Umbilical cord (tissue), 2 donors: ENCODE results near the gene CD4. TPM values are rescaled to one million over a fixed set of nuclear protein-coding genes. Genes with fewer than 3 reads are reported as not detected.
"Not testable (repeated sequence)": the region's sequence is repeated elsewhere in the genome, so short reads cannot be mapped to it uniquely, and the experiment has no call there.

Experiments used
- DNase-seq: peaks from one replicate; pipeline ENCODE4 v3.0.0-alpha.2; 2015; ENCODE audit warnings: low spot score
- total RNA-seq: library from RNA; depleted of rRNA; stranded (reverse); fragments of >200 nt; gene quantifications from one replicate; pipeline ENCODE4 v1.2.3, GENCODE V29; 2014; ENCODE audit warnings: low replicate concordance; ENCODE audit not compliant: insufficient read depth

CD4 gene
- total RNA-seq, 1 donor from 2014 or later, result 10.4 TPM

DNA sequence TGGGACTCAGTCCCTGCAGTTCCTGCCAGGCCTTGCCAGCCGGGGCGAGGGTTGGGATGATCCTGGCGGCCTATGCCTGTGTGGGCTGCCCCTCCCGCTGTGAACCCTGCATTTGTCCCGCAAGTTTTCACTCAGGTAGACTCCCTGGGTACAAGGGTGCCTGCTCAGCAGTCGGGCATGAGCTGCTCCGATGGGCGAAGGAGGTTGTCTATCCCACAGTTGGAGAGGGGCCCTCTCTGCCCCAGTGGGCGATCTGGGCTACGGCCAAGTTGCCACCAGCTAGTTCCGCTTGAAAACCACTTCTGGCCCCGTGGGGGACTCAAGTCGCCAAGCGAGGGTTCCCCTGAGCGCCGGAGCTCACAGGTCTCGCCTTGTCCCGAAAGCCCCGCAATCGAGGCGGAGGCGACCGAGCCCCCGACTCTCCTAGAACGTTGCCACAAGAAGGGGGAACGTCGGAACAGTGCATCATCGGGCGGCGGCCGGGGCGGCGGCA is 77.6 kb downstream of the CD4 start:
- DNase-seq, result no peak

DNA sequence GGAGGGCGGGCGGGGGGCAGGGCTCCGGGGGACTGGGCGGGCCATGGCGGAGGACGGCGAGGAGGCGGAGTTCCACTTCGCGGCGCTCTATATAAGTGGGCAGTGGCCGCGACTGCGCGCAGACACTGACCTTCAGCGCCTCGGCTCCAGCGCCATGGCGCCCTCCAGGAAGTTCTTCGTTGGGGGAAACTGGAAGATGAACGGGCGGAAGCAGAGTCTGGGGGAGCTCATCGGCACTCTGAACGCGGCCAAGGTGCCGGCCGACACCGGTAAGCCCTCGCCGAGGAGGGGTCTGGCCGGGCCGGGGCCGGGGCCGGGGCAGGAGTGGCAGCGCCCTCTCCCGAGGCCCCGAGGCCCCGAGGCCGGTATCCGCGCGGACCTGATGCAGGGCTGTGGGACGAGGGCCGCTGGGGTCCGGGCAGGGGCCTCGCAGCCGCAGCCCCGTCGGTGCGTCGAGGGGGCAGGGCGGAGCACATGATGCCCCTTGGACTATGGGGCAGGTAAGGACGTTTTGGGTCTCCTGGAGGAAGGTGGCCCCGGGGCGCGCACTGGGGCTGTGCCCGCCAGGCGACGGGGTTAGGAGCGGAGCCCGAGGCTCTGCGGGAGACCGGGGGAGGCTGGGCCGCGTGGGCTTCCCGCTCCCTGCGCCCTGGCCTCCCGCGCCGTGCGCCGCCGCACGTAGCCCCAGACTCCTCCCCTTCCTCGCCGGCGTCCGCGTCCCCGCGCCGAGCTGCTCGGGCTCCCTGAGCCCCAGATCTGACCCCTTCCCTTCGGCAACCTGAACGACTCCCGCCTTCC is 78.3 kb downstream of the CD4 start, which contains the start of gene TPI1:
Gene TPI1, plus strand, starts transcription at position 119 of the 798 bp plus-strand sequence. Its CDS starts 36 bp downstream, at position 155.
- DNase-seq, result peak; percentile 82

DNA sequence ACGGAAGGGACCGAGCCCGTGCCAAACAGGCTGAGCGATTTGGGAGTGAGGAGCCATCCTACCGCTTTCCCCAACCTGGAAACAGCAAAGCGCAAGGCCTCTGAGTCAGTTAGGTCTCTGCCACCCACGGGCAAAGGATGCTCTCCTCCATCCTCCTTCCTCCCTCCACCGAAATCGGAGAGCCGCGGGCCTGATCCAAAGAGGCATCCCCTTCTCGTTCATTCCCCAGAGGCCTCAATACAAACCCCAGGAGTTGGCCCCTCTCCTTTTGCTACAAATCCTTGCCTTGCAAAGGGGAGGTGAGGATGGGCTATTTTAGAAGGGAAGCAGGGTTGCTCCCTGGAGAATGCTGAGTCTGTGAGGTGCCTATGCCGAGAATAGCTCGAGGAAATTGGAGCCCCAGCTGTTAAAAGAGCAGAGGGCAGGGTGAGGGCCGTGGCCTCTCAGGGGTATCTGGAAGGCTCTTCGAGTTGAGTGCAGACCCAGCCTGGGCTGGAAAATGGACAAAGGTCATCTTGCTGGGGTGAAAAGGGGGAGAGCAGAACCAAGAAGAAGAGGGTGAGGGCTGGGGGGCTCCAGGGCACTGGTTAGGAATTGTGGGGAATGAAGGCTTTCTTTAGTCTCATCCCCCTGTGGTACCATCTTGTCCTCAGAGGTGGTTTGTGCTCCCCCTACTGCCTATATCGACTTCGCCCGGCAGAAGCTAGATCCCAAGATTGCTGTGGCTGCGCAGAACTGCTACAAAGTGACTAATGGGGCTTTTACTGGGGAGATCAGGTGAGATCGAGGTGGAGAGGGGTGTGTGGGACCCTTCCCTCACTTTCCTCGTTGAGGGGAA is 79.1 kb downstream of the CD4 start:
- peak; percentile 20 for DNase-seq

DNA sequence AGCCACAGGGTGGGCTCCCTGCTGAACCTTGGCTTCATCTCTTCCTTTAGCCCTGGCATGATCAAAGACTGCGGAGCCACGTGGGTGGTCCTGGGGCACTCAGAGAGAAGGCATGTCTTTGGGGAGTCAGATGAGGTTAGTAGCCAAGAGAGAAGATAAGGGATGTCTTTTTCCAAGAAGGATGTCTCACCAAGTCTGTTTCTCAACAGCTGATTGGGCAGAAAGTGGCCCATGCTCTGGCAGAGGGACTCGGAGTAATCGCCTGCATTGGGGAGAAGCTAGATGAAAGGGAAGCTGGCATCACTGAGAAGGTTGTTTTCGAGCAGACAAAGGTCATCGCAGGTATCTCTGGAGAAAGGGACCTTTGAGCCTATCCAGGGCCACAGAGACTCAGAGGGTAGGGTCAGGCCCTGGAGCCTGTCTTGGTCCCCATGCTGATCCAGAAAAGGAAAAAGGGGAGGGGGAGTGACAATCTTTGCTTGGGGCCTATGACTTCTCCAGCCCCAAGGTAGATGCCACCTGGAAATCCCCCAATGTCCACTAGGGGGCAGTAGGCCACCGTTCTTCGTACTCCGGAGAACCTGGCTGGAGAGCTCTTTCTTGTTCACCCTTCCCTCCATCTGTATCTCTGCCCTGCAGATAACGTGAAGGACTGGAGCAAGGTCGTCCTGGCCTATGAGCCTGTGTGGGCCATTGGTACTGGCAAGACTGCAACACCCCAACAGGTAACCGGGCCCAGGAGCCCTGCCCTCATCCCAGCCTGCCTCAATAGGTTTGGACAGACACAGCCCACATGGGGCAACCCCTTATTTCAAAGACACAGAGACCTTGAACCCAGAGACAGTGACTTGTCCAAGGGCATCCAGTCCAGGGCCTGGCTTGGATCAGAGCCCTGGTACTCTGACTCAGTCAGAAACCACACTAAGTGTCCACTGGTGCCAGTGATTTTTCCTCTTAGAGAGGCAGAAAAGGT is 80.0 kb downstream of the CD4 start:
- DNase-seq, result peak; percentile 82

DNA sequence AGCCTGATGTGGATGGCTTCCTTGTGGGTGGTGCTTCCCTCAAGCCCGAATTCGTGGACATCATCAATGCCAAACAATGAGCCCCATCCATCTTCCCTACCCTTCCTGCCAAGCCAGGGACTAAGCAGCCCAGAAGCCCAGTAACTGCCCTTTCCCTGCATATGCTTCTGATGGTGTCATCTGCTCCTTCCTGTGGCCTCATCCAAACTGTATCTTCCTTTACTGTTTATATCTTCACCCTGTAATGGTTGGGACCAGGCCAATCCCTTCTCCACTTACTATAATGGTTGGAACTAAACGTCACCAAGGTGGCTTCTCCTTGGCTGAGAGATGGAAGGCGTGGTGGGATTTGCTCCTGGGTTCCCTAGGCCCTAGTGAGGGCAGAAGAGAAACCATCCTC is 81.0 kb downstream of the CD4 start:
- not testable (repeated sequence) for DNase-seq

Other genes starting within 250 kb of the CD4 start
- 2.2 TPM for gene IFFO1, start 233.5 kb upstream of the CD4 start, total RNA-seq
- 6.7 TPM for gene NOP2, start 221.2 kb upstream of the CD4 start, total RNA-seq
- gene CHD4, start 182.1 kb upstream of the CD4 start, total RNA-seq, result 192 TPM
- gene LPAR5, start 153.6 kb upstream of the CD4 start, total RNA-seq, result 6.3 TPM
- gene ACRBP, start 142.1 kb upstream of the CD4 start, total RNA-seq, result 2.9 TPM
- 20.9 TPM for gene ING4, start 126.4 kb upstream of the CD4 start, total RNA-seq
- gene ZNF384, start 100.2 kb upstream of the CD4 start, total RNA-seq, result 16.4 TPM
- gene PIANP, start 88.7 kb upstream of the CD4 start, total RNA-seq, result not detected
- 40.4 TPM for gene COPS7A, start 65.5 kb upstream of the CD4 start, total RNA-seq
- 36.6 TPM for gene MLF2, start 36.4 kb upstream of the CD4 start, total RNA-seq
- 13.0 TPM for gene PTMS, start 23.2 kb upstream of the CD4 start, total RNA-seq
- gene LAG3, start 17.0 kb upstream of the CD4 start, total RNA-seq, result 1.7 TPM
- gene GPR162, start 32.3 kb downstream of the CD4 start, total RNA-seq, result 1.9 TPM
- 74.6 TPM for gene P3H3, start 38.9 kb downstream of the CD4 start, total RNA-seq
- gene GNB3, start 51.4 kb downstream of the CD4 start, total RNA-seq, result 2.4 TPM
- 11.1 TPM for gene CDCA3, start 61.8 kb downstream of the CD4 start, total RNA-seq
- 50.6 TPM for gene USP5, start 62.6 kb downstream of the CD4 start, total RNA-seq
- 743 TPM for gene TPI1, start 78.0 kb downstream of the CD4 start, total RNA-seq
- gene SPSB2, start 83.8 kb downstream of the CD4 start, total RNA-seq, result 7.0 TPM
- gene LRRC23, start 115.3 kb downstream of the CD4 start, total RNA-seq, result 8.4 TPM
- gene ENO2, start 125.1 kb downstream of the CD4 start, total RNA-seq, result 19.7 TPM
- gene ATN1, start 138.4 kb downstream of the CD4 start, total RNA-seq, result 7.9 TPM
- not detected for gene RNU7-1, start 154.3 kb downstream of the CD4 start, total RNA-seq
- 228 TPM for gene C12orf57, start 154.5 kb downstream of the CD4 start, total RNA-seq
- 18.3 TPM for gene PTPN6, start 161.8 kb downstream of the CD4 start, total RNA-seq
- 147 TPM for gene PHB2, start 181.1 kb downstream of the CD4 start, total RNA-seq
- 17.6 TPM for gene EMG1, start 181.4 kb downstream of the CD4 start, total RNA-seq
- 4.8 TPM for gene LPCAT3, start 228.9 kb downstream of the CD4 start, total RNA-seq